IMR-90 (cell line): ENCODE data around the gene RORB. TPM values are rescaled to one million over a fixed set of nuclear protein-coding genes. Genes with fewer than 3 reads are reported as not detected.

Experiments
- ATAC-seq: fragments of 200-7000 bp; cut with Tn5 transposase; 2 replicates; pipeline ENCODE4 v1.9.1; 2020; ENCODE audit warnings: low read depth, mild to moderate bottlenecking, moderate library complexity
- BruUV-seq: library from RNA; stranded (reverse); fragments of 400-500 nt; replicated peaks from 2 replicates; lab custom pipeline; 2021; lab: Mats Ljungman, UMichigan
- CTCF ChIA-PET: fragments of 300-600 bp; formaldehyde crosslinking; extraction: SDS; loops from one replicate; lab custom pipeline; 2021; ENCODE audit warnings: antibody characterized with exemption; lab: Yijun Ruan, JAX
- POLR2A ChIA-PET: fragments of 300-600 bp; sonication (Branson Sonifier 250); formaldehyde crosslinking; loops from one replicate; lab custom pipeline; 2022; ENCODE audit warnings: antibody characterized with exemption; ENCODE audit not compliant: unreplicated experiment; lab: Charles Lee
- DNase-seq: peaks from one replicate; pipeline ENCODE4 v3.0.0; 2013
- H2AFZ ChIP-seq: replicated peaks from 2 replicates; pipeline ENCODE3; 2013; ENCODE audit warnings: low read length, mild to moderate bottlenecking; ENCODE audit not compliant: poor library complexity
- H2AK5ac ChIP-seq: 2 replicates; pipeline ENCODE4 v1.6.1; 2013; ENCODE audit warnings: low read depth, low read length, inconsistent platforms
- H2AK9ac ChIP-seq: replicated peaks from 2 replicates; pipeline ENCODE3; 2013; ENCODE audit warnings: mild to moderate bottlenecking, low read depth, low read length, moderate library complexity; ENCODE audit not compliant: poor library complexity
- H2BK120ac ChIP-seq: 2 replicates; pipeline ENCODE4 v1.6.1; 2013; ENCODE audit warnings: low read depth, low read length, inconsistent platforms
- H2BK15ac ChIP-seq: 3 replicates; pipeline ENCODE4 v1.6.1; 2013; ENCODE audit warnings: low read depth, low read length, inconsistent platforms
- H2BK20ac ChIP-seq: 2 replicates; pipeline ENCODE4 v1.6.1; 2013; ENCODE audit warnings: low read depth, mild to moderate bottlenecking, inconsistent platforms, low read length, moderate library complexity
- H2BK5ac ChIP-seq: 2 replicates; pipeline ENCODE4 v1.6.1; 2013; ENCODE audit warnings: mild to moderate bottlenecking, low read depth, low read length, inconsistent platforms; ENCODE audit not compliant: poor library complexity, severe bottlenecking
- H3K14ac ChIP-seq: replicated peaks from 2 replicates; pipeline ENCODE4 v1.6.1; 2013; ENCODE audit warnings: low read depth, low read length, inconsistent platforms
- H3K18ac ChIP-seq: 2 replicates; pipeline ENCODE4 v1.6.1; 2013; ENCODE audit warnings: low read depth, low read length, control low read depth
- H3K23ac ChIP-seq: 2 replicates; pipeline ENCODE4 v1.6.1; 2013; ENCODE audit warnings: low read depth, low read length, inconsistent platforms
- H3K27ac ChIP-seq: 2 replicates; pipeline ENCODE4 v1.5.1; 2013; ENCODE audit warnings: mild to moderate bottlenecking, control low read depth, low read length; ENCODE audit not compliant: insufficient read depth
- H3K27me3 ChIP-seq: 2 replicates; pipeline ENCODE4 v1.6.1; 2013; ENCODE audit warnings: low read length; ENCODE audit not compliant: control insufficient read depth, insufficient read depth
- H3K36me3 ChIP-seq: 2 replicates; pipeline ENCODE4 v1.6.1; 2013; ENCODE audit warnings: low read length, mixed read lengths; ENCODE audit not compliant: control insufficient read depth, insufficient read depth
- H3K4ac ChIP-seq: 2 replicates; pipeline ENCODE4 v1.6.1; 2013; ENCODE audit warnings: low read depth, low read length, inconsistent platforms
- H3K4me1 ChIP-seq: 2 replicates; pipeline ENCODE4 v1.6.1; 2013; ENCODE audit warnings: low read length, mixed read lengths; ENCODE audit not compliant: control insufficient read depth, insufficient read depth
- H3K4me2 ChIP-seq: 2 replicates; pipeline ENCODE4 v1.6.1; 2013; ENCODE audit warnings: low read depth, mild to moderate bottlenecking, control low read depth, low read length, moderate library complexity
- H3K4me3 ChIP-seq: 2 replicates; pipeline ENCODE4 v1.5.1; 2013; ENCODE audit warnings: low read depth, mild to moderate bottlenecking, control low read depth, low read length, moderate library complexity; ENCODE audit not compliant: insufficient read depth
- H3K56ac ChIP-seq: 2 replicates; pipeline ENCODE4 v1.6.1; 2013; ENCODE audit warnings: low read length, inconsistent platforms; ENCODE audit not compliant: insufficient read depth; ENCODE audit errors: extremely low read depth
- H3K79me1 ChIP-seq, 2 experiments: 2 replicates each; pipeline ENCODE4 v1.6.1; 2013; ENCODE audit warnings: low read length in 2 of 2, inconsistent platforms in 1 of 2, low read depth in 1 of 2
- H3K9ac ChIP-seq: 2 replicates; pipeline ENCODE4 v1.6.1; 2013; ENCODE audit warnings: low read depth, low read length, control low read depth
- H3K9me1 ChIP-seq: 2 replicates; pipeline ENCODE4 v1.6.1; 2013; ENCODE audit warnings: low read length, inconsistent platforms; ENCODE audit not compliant: insufficient read depth
- H3K9me3 ChIP-seq: 2 replicates; pipeline ENCODE4 v1.6.1; 2013; ENCODE audit warnings: low read length; ENCODE audit not compliant: control insufficient read depth, insufficient read depth
- H4K20me1 ChIP-seq: 2 replicates; pipeline ENCODE4 v1.6.1; 2013; ENCODE audit warnings: low read length, inconsistent platforms; ENCODE audit not compliant: insufficient read depth
- H4K5ac ChIP-seq: 2 replicates; pipeline ENCODE4 v1.6.1; 2013; ENCODE audit warnings: mild to moderate bottlenecking, low read depth, low read length, control low read depth
- H4K8ac ChIP-seq, 2 experiments: 2 replicates each; pipeline ENCODE4 v1.6.1; 2013; ENCODE audit warnings: low read depth in 2 of 2, low read length in 2 of 2, control low read depth in 1 of 2, inconsistent platforms in 1 of 2
- H4K91ac ChIP-seq: 2 replicates; pipeline ENCODE4 v1.6.1; 2013; ENCODE audit warnings: low read depth, low read length, inconsistent platforms; ENCODE audit not compliant: insufficient read depth
- BHLHE40 ChIP-seq: fragments of 150-350 bp; IDR thresholded peaks from 2 replicates; pipeline ENCODE4 v1.6.1; 2016; ENCODE audit warnings: mild to moderate bottlenecking, low read depth, low read length
- CEBPB ChIP-seq: IDR thresholded peaks from 2 replicates; pipeline ENCODE4 v1.6.1; 2012; ENCODE audit warnings: low read depth, low read length, improper control_type of control experiment
- CHD1 ChIP-seq: IDR thresholded peaks from 2 replicates; pipeline ENCODE4 v1.6.1; 2012; ENCODE audit warnings: low read depth, low read length, improper control_type of control experiment
- CTCF ChIP-seq: conservative IDR thresholded peaks from 2 replicates; pipeline ENCODE4 v1.5.1; 2012; ENCODE audit warnings: mild to moderate bottlenecking, low read depth, low read length, improper control_type of control experiment
- ELK1 ChIP-seq: fragments of 150-350 bp; IDR thresholded peaks from 2 replicates; pipeline ENCODE4 v1.6.1; 2016; ENCODE audit warnings: low read depth, mild to moderate bottlenecking, low read length, moderate library complexity, borderline replicate concordance
- FOS ChIP-seq: fragments of 150-350 bp; IDR thresholded peaks from 2 replicates; pipeline ENCODE4 v1.6.1; 2016; ENCODE audit warnings: low read depth, low read length
- MAFK ChIP-seq: IDR thresholded peaks from 2 replicates; pipeline ENCODE4 v1.6.1; 2012; ENCODE audit warnings: low read depth, low read length, improper control_type of control experiment
- MAZ ChIP-seq: IDR thresholded peaks from 2 replicates; pipeline ENCODE4 v1.6.1; 2012; ENCODE audit warnings: low read depth, mild to moderate bottlenecking, low read length, improper control_type of control experiment, moderate library complexity, borderline replicate concordance
- MXI1 ChIP-seq: IDR thresholded peaks from 2 replicates; pipeline ENCODE4 v1.6.1; 2012; ENCODE audit warnings: low read depth, mild to moderate bottlenecking, low read length, moderate library complexity, borderline replicate concordance
- NFE2L2 ChIP-seq: fragments of 150-350 bp; IDR thresholded peaks from 2 replicates; pipeline ENCODE4 v1.6.1; 2016; ENCODE audit warnings: low read depth, mild to moderate bottlenecking, low read length
- POLR2A ChIP-seq: IDR thresholded peaks from 2 replicates; pipeline ENCODE4 v1.6.1; 2012; ENCODE audit warnings: mild to moderate bottlenecking, low read depth, low read length
- RAD21 ChIP-seq: IDR thresholded peaks from 2 replicates; pipeline ENCODE4 v1.6.1; 2012; ENCODE audit warnings: low read length, improper control_type of control experiment
- RCOR1 ChIP-seq: IDR thresholded peaks from 2 replicates; pipeline ENCODE4 v1.6.1; 2012; ENCODE audit warnings: mild to moderate bottlenecking, low read length, improper control_type of control experiment; ENCODE audit not compliant: insufficient replicate concordance
- RFX5 ChIP-seq: IDR thresholded peaks from 2 replicates; pipeline ENCODE4 v1.8.0; 2012; ENCODE audit warnings: low read depth, mild to moderate bottlenecking, low read length, moderate library complexity
- SMC3 ChIP-seq: fragments of 150-350 bp; IDR thresholded peaks from 2 replicates; pipeline ENCODE4 v1.6.1; 2016; ENCODE audit warnings: low read depth, mild to moderate bottlenecking, antibody characterized with exemption, low read length, moderate library complexity
- USF2 ChIP-seq: fragments of 150-350 bp; IDR thresholded peaks from 2 replicates; pipeline ENCODE4 v1.6.1; 2017; ENCODE audit warnings: mild to moderate bottlenecking, antibody characterized with exemption, low read length, low read depth
- WGBS, 2 experiments: methylation state at CpG; one replicate each; pipeline versions ENCODE4 v1.1.5 to v1.1.7; 2013; ENCODE audit warnings: missing lambda C conversion rate in 2 of 2; ENCODE audit not compliant: insufficient read length in 1 of 2; ENCODE audit errors: extremely low coverage in 2 of 2; 5-methylcytosine and 5-hydroxymethylcytosine counted together
- dilution Hi-C: fragments of 300-500 bp; cut with HindIII; formaldehyde crosslinking; loops from one replicate; pipeline ENCODE4 v1.14.3; 2018; ENCODE audit warnings: low sequenced_read_pairs; ENCODE audit not compliant: unreplicated experiment
- in situ Hi-C: fragments of 300-500 bp; cut with MboI; formaldehyde crosslinking; loops from 3 replicates; pipeline ENCODE4 v1.14.3; 2019; ENCODE audit warnings: low sequenced_read_pairs, inconsistent platforms, mixed read lengths
- intact Hi-C: fragments of 100-400 bp; cut with micrococcal nuclease; formaldehyde crosslinking; loops from 2 replicates; pipeline ENCODE4 v1.10.0; 2022
- polyA plus RNA-seq, 3 experiments: library from polyadenylated mRNA; depleted of rRNA; stranded (reverse); fragments of >200 nt; gene quantifications; 2 replicates each; pipeline ENCODE4 v1.2.3, GENCODE V29; 2012; ENCODE audit warnings: low replicate concordance in 1 of 3
- total RNA-seq: library from RNA; depleted of rRNA; stranded (reverse); fragments of >200 nt; gene quantifications from 2 replicates; pipeline ENCODE4 v1.2.3, GENCODE V29; 2012

Gene RORB
- total and polyA plus RNA-seq, 2 of the 4 experiments (the other 2 are of a cell fraction), result not detected

GRCh38 chr9:74697535-74697934 is 200.4 kb downstream of the RORB start:
- Histone ChIP-seq H3K4me2 (no peak overlapping the region), H3K79me1 (no peaks in the 10 kb centered on the region), H2BK20ac (no peak overlapping the region), H3K23ac (no peak overlapping the region), H3K18ac (no peak overlapping the region), H3K4me3 (no peak overlapping the region), H3K9me3 (no peaks in the 10 kb centered on the region), H4K20me1 (no peaks in the 10 kb centered on the region), H2AFZ (no peak overlapping the region), H2BK15ac (no peak overlapping the region), H2BK5ac (no peak overlapping the region), H4K91ac (no peak overlapping the region), H3K27me3 (no peaks in the 10 kb centered on the region), H3K14ac (no peak overlapping the region), H3K4me1 (no peaks in the 10 kb centered on the region), H3K9me1 (no peaks in the 10 kb centered on the region), H3K36me3 (no peaks in the 10 kb centered on the region), H4K5ac (no peak overlapping the region), H2AK9ac (no peak overlapping the region), H2BK120ac (no peak overlapping the region), H3K56ac (no peak overlapping the region), H2AK5ac (no peak overlapping the region), H3K27ac (no peak overlapping the region), H3K4ac (no peak overlapping the region), H3K9ac (no peak overlapping the region), H4K8ac (no peak overlapping the region)
- ChIA-PET POLR2A (no interaction called here), CTCF (no interaction called here)
- intact Hi-C loops, result no loop called here
- BruUV-seq, result no TSS peak
- no peak for ATAC-seq
- DNase-seq, result no peak
- dilution Hi-C loops, result no loop called here
- WGBS, 2 experiments, result no CpG with 5 or more reads among the region's 2 CpGs
- TF ChIP-seq POLR2A, result no peak
- TF ChIP-seq CEBPB, result no peak
- no peak for TF ChIP-seq BHLHE40
- no peak for TF ChIP-seq MAFK
- no peak for TF ChIP-seq CHD1
- TF ChIP-seq FOS, result no peak
- TF ChIP-seq RAD21, result no peak
- TF ChIP-seq MXI1, result no peak
- no peak for TF ChIP-seq CTCF
- TF ChIP-seq RCOR1, result no peak
- TF ChIP-seq SMC3, result no peak
- no peak for TF ChIP-seq USF2
- TF ChIP-seq MAZ, result no peak
- TF ChIP-seq ELK1, result no peak
- TF ChIP-seq NFE2L2, result no peak
- TF ChIP-seq RFX5, result no peak
- in situ Hi-C loops, result no loop called here
